H9 (cell line): ENCODE results near the gene DENND5A. TPM values are rescaled to one million over a fixed set of nuclear protein-coding genes. Genes with fewer than 3 reads are reported as not detected.

Experiments
- DNase-seq: peaks from one replicate; pipeline ENCODE4 v3.0.0-alpha.2; 2017
- H2AFZ ChIP-seq: one replicate; pipeline ENCODE4 v1.6.1; 2013; ENCODE audit warnings: mild to moderate bottlenecking, low read length, control low read depth, moderate library complexity
- H2AK5ac ChIP-seq: 2 replicates; pipeline ENCODE4 v1.6.1; 2013; ENCODE audit warnings: low read length, control low read depth, mixed read lengths; ENCODE audit not compliant: insufficient read length
- H2BK120ac ChIP-seq: one replicate; pipeline ENCODE4 v1.6.1; 2013; ENCODE audit warnings: low read depth, mild to moderate bottlenecking, low read length, control low read depth, inconsistent platforms; ENCODE audit not compliant: poor library complexity, severe bottlenecking
- H2BK12ac ChIP-seq: 2 replicates; pipeline ENCODE4 v1.6.1; 2013; ENCODE audit warnings: low read length, control low read depth, mixed read lengths, low read depth; ENCODE audit not compliant: insufficient read length
- H2BK15ac ChIP-seq: 2 replicates; pipeline ENCODE4 v1.6.1; 2013; ENCODE audit warnings: low read depth, low read length, control low read depth
- H2BK20ac ChIP-seq: one replicate; pipeline ENCODE4 v1.6.1; 2013; ENCODE audit warnings: low read depth, mild to moderate bottlenecking, low read length, control low read depth, inconsistent platforms; ENCODE audit not compliant: poor library complexity, severe bottlenecking
- H2BK5ac ChIP-seq: 2 replicates; pipeline ENCODE4 v1.6.1; 2013; ENCODE audit warnings: low read length, control low read depth, mixed read lengths; ENCODE audit not compliant: insufficient read length
- H3K14ac ChIP-seq: 2 replicates; pipeline ENCODE4 v1.6.1; 2013; ENCODE audit warnings: low read length, control low read depth; ENCODE audit not compliant: insufficient read depth
- H3K18ac ChIP-seq: 2 replicates; pipeline ENCODE4 v1.6.1; 2013; ENCODE audit warnings: low read depth, mild to moderate bottlenecking, mixed read lengths, low read length, control low read depth; ENCODE audit not compliant: insufficient read length
- H3K23ac ChIP-seq: 2 replicates; pipeline ENCODE4 v1.6.1; 2013; ENCODE audit warnings: low read length, control low read depth, mixed read lengths, low read depth; ENCODE audit not compliant: insufficient read length
- H3K23me2 ChIP-seq: 2 replicates; pipeline ENCODE4 v1.6.1; 2013; ENCODE audit warnings: low read depth, mild to moderate bottlenecking, mixed read lengths, low read length, control low read depth; ENCODE audit not compliant: insufficient read length, poor library complexity, severe bottlenecking
- H3K27ac ChIP-seq: 2 replicates; pipeline ENCODE4 v1.5.1; 2013; ENCODE audit warnings: low read length, control low read depth, mixed read lengths, low read depth; ENCODE audit not compliant: insufficient read length
- H3K27me3 ChIP-seq: 2 replicates; pipeline ENCODE4 v1.6.1; 2013; ENCODE audit warnings: low read length, control low read depth, inconsistent platforms; ENCODE audit not compliant: insufficient read depth
- H3K4ac ChIP-seq: 2 replicates; pipeline ENCODE4 v1.6.1; 2013; ENCODE audit warnings: low read depth, mild to moderate bottlenecking, control low read depth, inconsistent platforms, low read length, moderate library complexity
- H3K4me1 ChIP-seq: 2 replicates; pipeline ENCODE4 v1.6.1; 2013; ENCODE audit warnings: low read length, control low read depth, inconsistent platforms; ENCODE audit not compliant: insufficient read depth
- H3K4me2 ChIP-seq: 2 replicates; pipeline ENCODE4 v1.6.1; 2013; ENCODE audit warnings: low read length, control low read depth, mixed read lengths; ENCODE audit not compliant: insufficient read length, insufficient read depth
- H3K56ac ChIP-seq: 2 replicates; pipeline ENCODE4 v1.6.1; 2013; ENCODE audit warnings: low read depth, mild to moderate bottlenecking, mixed read lengths, low read length, control low read depth; ENCODE audit not compliant: insufficient read length
- H3K79me1 ChIP-seq: 2 replicates; pipeline ENCODE4 v1.6.1; 2013; ENCODE audit warnings: low read depth, mild to moderate bottlenecking, moderate library complexity, low read length, control low read depth, inconsistent platforms; ENCODE audit not compliant: insufficient read depth, poor library complexity, severe bottlenecking
- H3K79me2 ChIP-seq: 2 replicates; pipeline ENCODE4 v1.6.1; 2013; ENCODE audit warnings: low read length, control low read depth, inconsistent platforms; ENCODE audit not compliant: insufficient read depth
- H3K9ac ChIP-seq: 2 replicates; pipeline ENCODE4 v1.6.1; 2013; ENCODE audit warnings: low read length, control low read depth, mixed read lengths; ENCODE audit not compliant: insufficient read length; ENCODE audit errors: extremely low read depth
- H3K9me3 ChIP-seq: one replicate; pipeline ENCODE4 v1.6.1; 2013; ENCODE audit warnings: low read depth, low read length, inconsistent platforms; ENCODE audit not compliant: control insufficient read depth
- H3T11ph ChIP-seq: one replicate; pipeline ENCODE4 v1.6.1; 2013; ENCODE audit warnings: mild to moderate bottlenecking, low read length, control low read depth, inconsistent platforms
- H4K20me1 ChIP-seq: one replicate; pipeline ENCODE4 v1.6.1; 2013; ENCODE audit not compliant: control insufficient read depth, insufficient read length, insufficient read depth
- H4K5ac ChIP-seq: 2 replicates; pipeline ENCODE4 v1.6.1; 2013; ENCODE audit warnings: low read depth, mild to moderate bottlenecking, mixed read lengths, low read length, control low read depth; ENCODE audit not compliant: insufficient read length
- H4K8ac ChIP-seq: replicated peaks from 2 replicates; pipeline ENCODE4 v1.6.1; 2013; ENCODE audit warnings: low read length, control low read depth, mixed read lengths, low read depth; ENCODE audit not compliant: insufficient read length
- H4K91ac ChIP-seq: 2 replicates; pipeline ENCODE4 v1.6.1; 2013; ENCODE audit warnings: low read depth, mild to moderate bottlenecking, moderate library complexity, mixed read lengths, low read length, control low read depth; ENCODE audit not compliant: insufficient read length
- H3K27ac Mint-ChIP-seq, 3 experiments: 2 replicates in 2 of 3; 3 replicates in 1 of 3; pipeline ENCODE4 v1.8.0; 2020 to 2021; ENCODE audit warnings: mixed read lengths in 3 of 3, mild to moderate bottlenecking in 1 of 3, moderate library complexity in 1 of 3
- H3K27me3 Mint-ChIP-seq: 2 replicates; pipeline ENCODE4 v1.8.0; 2021; ENCODE audit warnings: low read depth, mild to moderate bottlenecking, moderate library complexity, mixed read lengths
- H3K36me3 Mint-ChIP-seq, 3 experiments: 2 replicates in 2 of 3; 3 replicates in 1 of 3; pipeline ENCODE4 v1.8.0; 2020 to 2021; ENCODE audit warnings: low read depth in 3 of 3, mixed read lengths in 3 of 3; ENCODE audit not compliant: insufficient read depth in 1 of 3
- H3K4me1 Mint-ChIP-seq, 2 experiments: 2 replicates each; pipeline ENCODE4 v1.8.0; 2020; ENCODE audit warnings: mixed read lengths in 2 of 2
- H3K4me3 Mint-ChIP-seq, 2 experiments: 2 replicates in 1 of 2; 3 replicates in 1 of 2; pipeline ENCODE4 v1.8.0; 2020 to 2021; ENCODE audit warnings: mild to moderate bottlenecking in 2 of 2, mixed read lengths in 2 of 2, moderate library complexity in 1 of 2
- H3K9me3 Mint-ChIP-seq, 2 experiments: 2 replicates in 1 of 2; 3 replicates in 1 of 2; pipeline ENCODE4 v1.8.0; 2020; ENCODE audit warnings: mild to moderate bottlenecking in 2 of 2, mixed read lengths in 2 of 2, moderate library complexity in 1 of 2
- CTCF ChIP-seq: fragments of 200-600 bp; sonication (generic); conservative IDR thresholded peaks from 3 replicates; pipeline ENCODE4 v1.8.0; 2021; ENCODE audit warnings: antibody characterized with exemption, mild to moderate bottlenecking
- WGBS: extraction: QIAGEN DNeasy Blood & Tissue Kit; methylation state at CpG from one replicate; pipeline ENCODE4 v1.1.7; 2013; ENCODE audit warnings: missing lambda C conversion rate, low lambda C conversion rate, mixed read lengths; ENCODE audit not compliant: insufficient read length; ENCODE audit errors: extremely low coverage; 5-methylcytosine and 5-hydroxymethylcytosine counted together
- microRNA-seq: library from miRNA; unstranded; fragments of <30 nt; microRNA quantifications from one replicate; pipeline ENCODE4, GENCODE V29; 2020; ENCODE audit warnings: borderline microRNAs expressed
- total RNA-seq: library from RNA; stranded (reverse); gene quantifications from 2 replicates; pipeline ENCODE4 v1.2.1, GENCODE V29; 2021

DENND5A gene
- total RNA-seq, 1 experiment from 2014 or later: 59.6 TPM

- TF ChIP-seq CTCF: no peak
- H3K4ac ChIP-seq: no peak overlapping the region
- no peaks in the 10 kb centered on the region for H3K79me2 ChIP-seq
- no peak overlapping the region for H3K27ac Mint-ChIP-seq
- no peak overlapping the region for H2BK12ac ChIP-seq
- no peak overlapping the region; a peak in 1 of 5 replicates for H3K4me3 Mint-ChIP-seq
- H4K20me1 ChIP-seq: no peaks in the 10 kb centered on the region
- no peak overlapping the region for H2BK15ac ChIP-seq
- H4K8ac ChIP-seq: no peak overlapping the region
- no peak overlapping the region for H3K23ac ChIP-seq
- no peaks in the 10 kb centered on the region; a peak in 1 of 5 replicates for H3K9me3 Mint-ChIP-seq
- peaks cover 8% of the 10 kb centered on the region for H3K23me2 ChIP-seq
- peaks cover 10% of the 10 kb centered on the region; the same call in 1 of the 2 replicates for H3K27me3 ChIP-seq
- H3K9ac ChIP-seq: no peak overlapping the region
- no peak overlapping the region for H4K5ac ChIP-seq
- no peak overlapping the region for H2BK120ac ChIP-seq
- no peaks in the 10 kb centered on the region for H3K9me3 ChIP-seq
- H3K4me2 ChIP-seq: no peak overlapping the region
- H2AK5ac ChIP-seq: no peak overlapping the region
- peaks cover 50% of the 10 kb centered on the region for H3K27me3 Mint-ChIP-seq
- H2BK5ac ChIP-seq: no peak overlapping the region
- no CpG with 5 or more reads among the region's 3 CpGs for WGBS
- H3K18ac ChIP-seq: no peak overlapping the region
- H3T11ph ChIP-seq: no peak overlapping the region
- H3K56ac ChIP-seq: no peak overlapping the region
- peaks cover 2% of the 10 kb centered on the region; the same call in 1 of the 2 replicates for H3K4me1 ChIP-seq
- H2AFZ ChIP-seq: no peak overlapping the region
- DNase-seq: no peak
- no peak overlapping the region for H3K27ac ChIP-seq
- no peaks in the 10 kb centered on the region for H3K79me1 ChIP-seq
- peaks cover 11 to 12% of the 10 kb centered on the region in 2 experiments for H3K4me1 Mint-ChIP-seq
- no peaks in the 10 kb centered on the region for H3K36me3 Mint-ChIP-seq
- H4K91ac ChIP-seq: no peak overlapping the region
- no peak overlapping the region for H3K14ac ChIP-seq
- no peak overlapping the region for H2BK20ac ChIP-seq
Measured at GRCh38 chr11:9089061-9089460, 176.1 kb downstream of the DENND5A start.

Small RNA genes within 50 kb of the gene (microRNA-seq; reads per million reads assigned to microRNA genes)
- not detected for gene MIR5691

Other genes with a start within 250 kb of the DENND5A start
- 1.6 and 1.8 TPM in 2 replicates for gene SCUBE2, start 173.8 kb downstream of the DENND5A start, total RNA-seq
- 48.5 and 48.7 TPM in 2 replicates for gene TMEM41B, start 49.2 kb upstream of the DENND5A start, total RNA-seq
- 192 and 205 TPM in 2 replicates for gene IPO7, start 119.3 kb upstream of the DENND5A start, total RNA-seq
- 23.2 and 29.2 TPM in 2 replicates for gene ZNF143, start 195.7 kb upstream of the DENND5A start, total RNA-seq